ENCODE data around the gene GALNT13. TPM values are rescaled to one million over a fixed set of nuclear protein-coding genes. Genes with fewer than 3 reads are reported as not detected.

Gene GALNT13
- total RNA-seq, 1 donor from 2014 or later, result 0.19 TPM

GRCh38 chr2:154049561-154049960, 177.8 kb downstream of the GALNT13 start:
- Histone ChIP-seq H3K36me3 (no peaks in the 10 kb centered on the region), H3K27ac (replicated peaks) (no peak overlapping the region), H3K27me3 (ENCODE audit: low read depth) (no peaks in the 10 kb centered on the region), H3K9me3 (replicated peaks) (peaks cover 6% of the 10 kb centered on the region), H3K4me1 (no peaks in the 10 kb centered on the region), H3K4me3 (no peak overlapping the region)
- TF ChIP-seq, protein P1, sequence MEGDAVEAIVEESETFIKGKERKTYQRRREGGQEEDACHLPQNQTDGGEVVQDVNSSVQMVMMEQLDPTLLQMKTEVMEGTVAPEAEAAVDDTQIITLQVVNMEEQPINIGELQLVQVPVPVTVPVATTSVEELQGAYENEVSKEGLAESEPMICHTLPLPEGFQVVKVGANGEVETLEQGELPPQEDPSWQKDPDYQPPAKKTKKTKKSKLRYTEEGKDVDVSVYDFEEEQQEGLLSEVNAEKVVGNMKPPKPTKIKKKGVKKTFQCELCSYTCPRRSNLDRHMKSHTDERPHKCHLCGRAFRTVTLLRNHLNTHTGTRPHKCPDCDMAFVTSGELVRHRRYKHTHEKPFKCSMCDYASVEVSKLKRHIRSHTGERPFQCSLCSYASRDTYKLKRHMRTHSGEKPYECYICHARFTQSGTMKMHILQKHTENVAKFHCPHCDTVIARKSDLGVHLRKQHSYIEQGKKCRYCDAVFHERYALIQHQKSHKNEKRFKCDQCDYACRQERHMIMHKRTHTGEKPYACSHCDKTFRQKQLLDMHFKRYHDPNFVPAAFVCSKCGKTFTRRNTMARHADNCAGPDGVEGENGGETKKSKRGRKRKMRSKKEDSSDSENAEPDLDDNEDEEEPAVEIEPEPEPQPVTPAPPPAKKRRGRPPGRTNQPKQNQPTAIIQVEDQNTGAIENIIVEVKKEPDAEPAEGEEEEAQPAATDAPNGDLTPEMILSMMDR (IDR thresholded peaks at IDR 0.05; ENCODE audit: borderline replicate concordance), result no peak
- no peak for DNase-seq
- intact Hi-C loops (cut with micrococcal nuclease), result no loop called here

- H3K9me3 ChIP-seq (replicated peaks), result peaks cover 42% of the 10 kb centered on the region
- no peaks in the 10 kb centered on the region for H3K27me3 ChIP-seq (ENCODE audit: low read depth)
- no peak for DNase-seq
- TF ChIP-seq, protein P1 (IDR thresholded peaks at IDR 0.05; ENCODE audit: borderline replicate concordance), result no peak
- no peaks in the 10 kb centered on the region for H3K4me1 ChIP-seq
- intact Hi-C loops (cut with micrococcal nuclease), result no loop called here
- H3K27ac ChIP-seq (replicated peaks), result no peak overlapping the region
- H3K4me3 ChIP-seq, result no peak overlapping the region
- H3K36me3 ChIP-seq, result no peaks in the 10 kb centered on the region
Measured at GRCh38 chr2:154067124-154067523, 195.4 kb downstream of the GALNT13 start.

DNA sequence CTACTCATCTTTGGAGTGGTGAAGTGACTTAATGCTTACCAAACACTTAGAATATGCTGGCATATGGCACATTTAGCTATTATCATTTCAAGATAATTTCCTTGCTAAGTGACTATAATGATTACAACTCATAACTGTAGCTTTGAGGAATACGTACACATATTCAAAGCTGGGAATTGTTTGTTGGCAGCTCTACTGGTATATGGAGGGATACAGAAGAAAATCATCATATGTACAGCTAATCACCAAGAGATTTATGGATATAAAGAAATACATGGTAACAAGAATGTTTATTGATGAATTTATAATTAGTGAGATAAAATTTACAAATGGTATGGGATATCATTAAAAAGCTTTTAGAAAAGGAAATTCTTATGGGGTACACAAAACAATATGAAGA, 207.2 kb downstream of the GALNT13 start:
- no peak overlapping the region for H3K27ac ChIP-seq (replicated peaks)
- intact Hi-C loops (cut with micrococcal nuclease), result no loop called here
- no peaks in the 10 kb centered on the region for H3K4me1 ChIP-seq
- TF ChIP-seq, protein P1 (IDR thresholded peaks at IDR 0.05; ENCODE audit: borderline replicate concordance), result no peak
- peaks cover 10% of the 10 kb centered on the region for H3K9me3 ChIP-seq (replicated peaks)
- H3K27me3 ChIP-seq (ENCODE audit: low read depth), result no peaks in the 10 kb centered on the region
- H3K4me3 ChIP-seq, result no peak overlapping the region
- no peak for DNase-seq
- H3K36me3 ChIP-seq, result no peaks in the 10 kb centered on the region

- Histone ChIP-seq H3K36me3 (no peaks in the 10 kb centered on the region), H3K27ac (replicated peaks) (no peak overlapping the region), H3K4me3 (no peak overlapping the region), H3K4me1 (no peaks in the 10 kb centered on the region), H3K27me3 (ENCODE audit: low read depth) (no peaks in the 10 kb centered on the region), H3K9me3 (replicated peaks) (peaks cover 9% of the 10 kb centered on the region)
- DNase-seq, result no peak
- intact Hi-C loops (cut with micrococcal nuclease), result no loop called here
- TF ChIP-seq, protein P1 (IDR thresholded peaks at IDR 0.05; ENCODE audit: borderline replicate concordance), result no peak
Measured at GRCh38 chr2:154092571-154092970, 220.8 kb downstream of the GALNT13 start.

DNA sequence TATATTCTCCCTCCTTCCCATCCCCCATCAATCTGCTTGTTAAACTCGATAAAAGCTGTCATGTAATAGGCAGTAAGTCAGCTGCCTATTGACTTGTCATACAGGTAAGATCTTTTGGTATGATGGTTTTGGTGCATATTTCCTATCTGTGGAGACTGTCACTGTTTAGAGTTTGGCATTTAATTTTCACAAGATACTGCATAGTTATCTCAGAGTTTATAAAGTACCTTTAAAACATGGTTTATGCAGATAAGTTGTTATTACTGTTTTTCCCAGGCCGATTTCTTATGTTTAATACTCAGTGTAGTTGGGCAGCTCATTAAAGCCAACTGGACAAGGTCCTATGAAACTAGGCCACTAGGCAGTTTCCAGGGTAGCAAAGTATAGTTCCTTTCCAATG, 222.1 kb downstream of the GALNT13 start:
- no peak for DNase-seq
- H3K36me3 ChIP-seq, result no peaks in the 10 kb centered on the region
- no peaks in the 10 kb centered on the region for H3K27me3 ChIP-seq (ENCODE audit: low read depth)
- no peaks in the 10 kb centered on the region for H3K4me1 ChIP-seq
- no peaks in the 10 kb centered on the region for H3K9me3 ChIP-seq (replicated peaks)
- TF ChIP-seq, protein P1 (IDR thresholded peaks at IDR 0.05; ENCODE audit: borderline replicate concordance), result no peak
- no peak overlapping the region for H3K4me3 ChIP-seq
- intact Hi-C loops (cut with micrococcal nuclease), result no loop called here
- no peak overlapping the region for H3K27ac ChIP-seq (replicated peaks)
